Erythroblast (primary cell): ENCODE data around the gene MTMR3.

Experiments used
- GATA1 ChIP-seq: IDR thresholded peaks from 2 replicates; pipeline ENCODE4 v1.6.1; 2011; ENCODE audit warnings: low read depth, mild to moderate bottlenecking, control low read depth, low read length, moderate library complexity
- POLR2A ChIP-seq: IDR thresholded peaks from 2 replicates; pipeline ENCODE4 v1.6.1; 2011; ENCODE audit warnings: mild to moderate bottlenecking, low read length

GRCh38 chr22:30045901-30046715 is 163.1 kb downstream of the MTMR3 start:
- TF ChIP-seq POLR2A: no peak
- no peak for TF ChIP-seq GATA1
